ENCODE data around the gene PFKFB2. TPM values are rescaled to one million over a fixed set of nuclear protein-coding genes. Genes with fewer than 3 reads are reported as not detected.

PFKFB2 gene
- total RNA-seq, 2 donors from 2014 or later, result 5.6 to 6.1 TPM

GRCh38 chr1:207021876-207022596, 31.0 kb upstream of the PFKFB2 start:
- no peak for DNase-seq (ENCODE audit: low spot score)
- intact Hi-C loops (cut with DNase I), result no loop called here
- H3K27ac ChIP-seq, result peak overlapping the region in 1 of 2 donors; percentile 94
- H3K27me3 ChIP-seq (replicated peaks; ENCODE audit: insufficient read depth), result no peaks in the 10 kb centered on the region
- H3K36me3 ChIP-seq, result peaks cover 0 to 3% of the 10 kb centered on the region in 2 donors
- WGBS, result 87% methylated on average over 15 of the region's 15 CpGs
- no peak overlapping the region for H3K4me3 ChIP-seq
- TF ChIP-seq CTCF (IDR thresholded peaks at IDR 0.05) (no peak), POLR2AphosphoS5 (IDR thresholded peaks at IDR 0.05) (no peak), POLR2A (IDR thresholded peaks at IDR 0.05) (no peak)
- H3K4me1 ChIP-seq (replicated peaks), result peaks cover 21% of the 10 kb centered on the region
- no peaks in the 10 kb centered on the region for H3K9me3 ChIP-seq

GRCh38 chr1:207022996-207023679, 29.9 kb upstream of the PFKFB2 start:
- Histone ChIP-seq H3K36me3 (peaks cover 0 to 3% of the 10 kb centered on the region in 2 donors), H3K27ac (peak overlapping the region; percentile 71 to 94), H3K9me3 (no peaks in the 10 kb centered on the region), H3K27me3 (replicated peaks; ENCODE audit: insufficient read depth) (no peaks in the 10 kb centered on the region), H3K4me3 (no peak overlapping the region), H3K4me1 (replicated peaks) (peaks cover 21% of the 10 kb centered on the region)
- DNase-seq (ENCODE audit: low spot score), result no peak
- TF ChIP-seq POLR2AphosphoS5 (IDR thresholded peaks at IDR 0.05) (no peak), POLR2A (IDR thresholded peaks at IDR 0.05) (no peak), CTCF (IDR thresholded peaks at IDR 0.05) (no peak)
- 77% methylated on average over 6 of the region's 8 CpGs for WGBS
- intact Hi-C loops (cut with DNase I), result no loop called here

GRCh38 chr1:207024202-207025145, 28.6 kb upstream of the PFKFB2 start:
- Histone ChIP-seq H3K9me3 (no peaks in the 10 kb centered on the region), H3K27me3 (replicated peaks; ENCODE audit: insufficient read depth) (no peaks in the 10 kb centered on the region), H3K4me1 (replicated peaks) (peaks cover 24% of the 10 kb centered on the region), H3K36me3 (peaks cover 0 to 3% of the 10 kb centered on the region in 2 donors), H3K27ac (peak overlapping the region; percentile 71 to 94), H3K4me3 (no peak overlapping the region)
- WGBS, result 51% methylated on average over 18 of the region's 18 CpGs
- intact Hi-C loops (cut with DNase I), result no loop called here
- TF ChIP-seq POLR2AphosphoS5 (IDR thresholded peaks at IDR 0.05), result no peak
- TF ChIP-seq POLR2A (IDR thresholded peaks at IDR 0.05), result no peak
- no peak for TF ChIP-seq CTCF (IDR thresholded peaks at IDR 0.05)
- DNase-seq (ENCODE audit: low spot score), result no peak

GRCh38 chr1:207025146-207025880, 27.8 kb upstream of the PFKFB2 start:
- Histone ChIP-seq H3K9me3 (no peaks in the 10 kb centered on the region), H3K4me3 (no peak overlapping the region), H3K4me1 (replicated peaks) (peaks cover 24% of the 10 kb centered on the region), H3K36me3 (peaks cover 0 to 3% of the 10 kb centered on the region in 2 donors), H3K27me3 (replicated peaks; ENCODE audit: insufficient read depth) (no peaks in the 10 kb centered on the region), H3K27ac (peak overlapping the region; percentile 71 to 94)
- no peak for TF ChIP-seq CTCF (IDR thresholded peaks at IDR 0.05)
- TF ChIP-seq POLR2A (IDR thresholded peaks at IDR 0.05), result no peak
- TF ChIP-seq POLR2AphosphoS5 (IDR thresholded peaks at IDR 0.05), result peak; percentile 72
- DNase-seq (ENCODE audit: low spot score), result peak; percentile 9
- intact Hi-C loops (cut with DNase I), result no loop called here
- 16% methylated on average over 5 of the region's 5 CpGs for WGBS
